HG03469 (cell line): ENCODE results near the gene MORC4.
A peak's percentile ranks its signal among the peaks of the same experiment; 100 is the strongest.

Experiments
- ATAC-seq: cut with Tn5 transposase; IDR thresholded peaks from one replicate; pipeline ENCODE4 v1.9.1; 2021; ENCODE audit warnings: mild to moderate bottlenecking, moderate library complexity, moderate number of reproducible peaks; ENCODE audit not compliant: unreplicated experiment

MORC4 gene

DNA sequence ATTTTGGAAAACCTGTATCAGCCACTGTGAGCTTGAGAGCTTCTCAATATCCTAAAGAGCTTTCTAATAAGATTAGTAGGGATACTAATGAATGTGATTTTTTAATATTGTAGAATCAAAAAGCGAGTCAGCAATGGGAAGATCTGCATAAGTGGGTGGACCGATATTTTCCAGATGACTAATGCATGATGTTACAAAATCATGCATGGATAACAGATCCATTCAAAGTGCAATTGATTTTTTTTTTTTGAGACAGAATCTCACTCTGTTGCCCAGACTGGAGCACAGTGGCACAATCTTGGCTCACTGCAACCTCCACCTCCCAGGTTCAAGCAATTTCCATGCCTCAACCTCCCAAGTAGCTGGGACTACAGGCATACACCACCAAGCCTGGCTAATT, 87.1 kb downstream of the MORC4 start:
- no peak for ATAC-seq

DNA sequence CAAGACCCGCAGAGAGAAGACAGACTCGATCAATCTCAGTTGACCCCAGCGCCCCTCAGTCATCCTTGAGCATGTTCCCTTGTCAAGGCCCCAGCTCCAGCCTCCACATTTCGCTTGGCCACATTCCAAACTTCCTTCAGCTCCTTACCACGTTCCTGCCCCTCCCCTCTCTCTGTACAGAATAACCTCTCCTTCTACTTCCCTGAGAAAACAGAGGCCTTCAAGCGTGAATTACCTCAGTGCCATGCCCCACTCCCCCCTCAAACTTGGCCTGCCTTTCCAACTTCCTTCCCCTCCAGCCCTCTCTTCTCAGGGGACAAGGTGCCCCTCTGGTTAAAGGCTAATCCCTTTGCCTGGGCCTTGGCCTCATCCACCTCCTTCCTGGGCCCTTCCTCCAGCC, 93.7 kb downstream of the MORC4 start:
- no peak for ATAC-seq

DNA sequence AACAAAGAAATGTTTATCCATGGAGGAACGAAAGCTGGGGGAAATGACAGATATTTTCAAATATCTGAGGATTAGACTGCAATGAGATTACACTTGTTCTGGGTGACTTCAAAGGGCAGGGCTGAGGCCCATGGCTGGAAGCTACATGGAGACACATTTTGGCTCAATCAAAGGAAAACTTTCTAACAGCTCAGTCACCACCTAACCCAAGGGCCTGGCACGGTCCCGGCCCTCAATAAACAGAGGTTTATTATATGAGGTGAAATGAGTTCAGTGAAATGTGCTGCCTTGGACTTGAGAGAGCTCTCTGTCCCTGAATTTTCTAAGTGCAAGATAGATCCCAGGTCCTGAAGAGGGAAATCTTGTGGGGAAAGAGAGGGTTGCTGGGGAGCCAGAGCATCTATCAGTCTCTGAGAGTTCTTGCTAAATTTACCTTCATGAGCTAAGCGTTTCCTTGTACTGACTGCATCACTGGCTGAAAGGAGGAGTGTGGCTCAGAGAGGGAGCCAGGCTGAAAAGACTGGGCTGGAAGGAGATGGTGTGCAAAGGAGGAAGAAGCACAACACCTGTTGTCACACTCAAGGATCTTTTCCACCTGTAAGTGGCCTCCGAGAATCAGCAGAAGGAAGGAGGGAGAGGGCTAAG, 94.8 kb downstream of the MORC4 start:
- ATAC-seq: no peak

DNA sequence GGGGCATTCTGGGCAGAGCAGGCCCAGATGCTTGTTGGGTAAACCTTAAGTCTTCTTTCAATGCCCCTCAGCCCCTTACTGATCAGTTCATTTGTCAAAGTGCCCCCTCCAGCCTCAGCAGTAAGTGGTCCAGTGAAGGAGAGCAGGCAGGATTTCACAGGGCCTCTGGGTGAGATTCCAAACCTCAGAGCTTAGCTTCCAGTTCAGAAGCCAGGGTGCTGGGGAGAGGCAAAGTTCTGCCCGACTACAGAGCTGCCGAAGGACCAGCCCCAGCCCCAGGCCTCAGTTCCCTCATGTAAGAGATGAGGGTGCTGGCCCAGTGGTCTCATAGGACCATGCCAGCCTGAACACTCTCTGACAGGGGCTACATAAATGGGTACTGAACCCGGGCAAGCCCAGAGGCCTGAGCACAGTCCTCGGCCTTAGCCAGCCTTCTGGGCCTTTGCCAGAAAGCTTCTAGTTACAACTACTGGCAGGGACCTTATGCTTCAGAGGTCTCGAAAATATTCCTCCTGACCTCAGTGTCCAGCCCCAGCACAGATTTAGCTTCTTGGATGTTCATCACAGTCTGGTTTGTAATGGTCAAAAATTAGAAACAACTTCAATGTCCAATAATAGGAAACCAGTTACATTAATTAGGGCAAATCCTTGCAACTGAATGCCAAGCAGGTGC, 96.0 kb downstream of the MORC4 start:
- ATAC-seq: no peak

DNA sequence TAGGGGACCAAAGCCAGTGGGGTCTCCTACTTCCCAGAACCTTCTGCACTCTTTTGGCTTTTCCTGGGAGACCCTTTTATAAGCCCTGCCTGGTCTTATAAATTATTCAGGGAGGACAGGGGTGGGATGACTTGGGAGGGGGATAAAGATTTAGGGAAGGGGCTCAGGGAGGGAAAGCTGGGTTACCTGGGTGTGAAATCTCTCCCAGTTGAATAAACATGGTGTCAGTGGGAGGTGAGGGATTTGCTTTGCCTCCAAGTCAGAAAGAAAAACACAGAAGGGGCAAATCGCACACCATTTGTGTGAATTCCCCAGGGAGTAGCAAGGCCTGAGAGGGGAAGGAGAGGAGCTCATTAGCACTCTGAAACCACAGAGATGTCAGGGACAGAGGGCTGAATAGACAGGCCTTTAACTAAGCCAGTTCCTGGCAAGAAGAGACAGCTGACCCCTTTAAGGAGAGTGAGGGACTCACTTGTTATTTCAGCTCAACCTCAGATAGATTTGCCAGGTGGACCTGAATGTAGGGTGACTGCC, 96.7 kb downstream of the MORC4 start, which contains the start of gene RIPPLY1:
Gene RIPPLY1 (minus strand): TSS at position 51 of the 534 bp plus-strand sequence. CDS start 54 bp downstream, outside the sequence.
- ATAC-seq: no peak

DNA sequence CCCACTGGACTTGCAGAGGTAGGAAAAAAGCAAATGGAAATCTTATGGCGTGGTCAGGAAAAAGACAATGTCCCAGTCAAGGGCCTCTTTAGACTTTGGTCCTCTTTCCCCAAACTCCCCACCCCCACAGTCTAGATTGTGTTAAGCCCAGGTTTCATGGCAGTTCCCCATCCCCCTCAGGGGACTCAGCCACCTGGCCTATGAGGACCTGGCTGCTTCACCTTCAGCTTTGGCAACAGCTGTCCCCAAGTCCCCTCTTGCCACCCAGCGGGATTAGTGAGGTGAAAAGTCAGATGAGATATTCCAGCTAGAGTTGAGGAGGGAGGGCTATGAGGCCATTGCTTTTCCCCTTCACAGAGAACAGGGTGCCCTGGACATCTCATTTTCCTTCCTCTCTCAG, 97.3 kb downstream of the MORC4 start:
- no peak for ATAC-seq

DNA sequence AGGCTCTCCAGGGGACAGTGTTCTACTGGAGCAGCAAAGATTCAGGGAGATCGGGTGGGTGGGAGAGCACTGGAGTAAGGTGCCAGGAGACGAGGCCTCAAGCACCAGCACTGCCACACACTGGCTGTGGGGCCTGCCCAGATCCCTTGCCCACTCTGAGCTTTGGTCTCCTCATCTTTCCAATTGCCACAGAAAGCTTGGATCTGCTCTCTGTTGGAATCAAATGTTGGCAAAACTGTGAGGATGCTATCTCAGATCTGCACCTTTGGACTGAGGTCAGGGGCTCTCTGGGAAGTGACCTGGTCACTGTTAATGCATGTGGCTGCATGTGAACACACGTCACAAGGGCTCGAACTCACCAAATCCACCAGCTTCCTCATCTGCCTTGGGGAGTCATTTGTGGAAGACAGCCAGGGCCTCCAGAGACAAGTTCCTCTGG, 98.2 kb downstream of the MORC4 start:
- ATAC-seq: no peak

DNA sequence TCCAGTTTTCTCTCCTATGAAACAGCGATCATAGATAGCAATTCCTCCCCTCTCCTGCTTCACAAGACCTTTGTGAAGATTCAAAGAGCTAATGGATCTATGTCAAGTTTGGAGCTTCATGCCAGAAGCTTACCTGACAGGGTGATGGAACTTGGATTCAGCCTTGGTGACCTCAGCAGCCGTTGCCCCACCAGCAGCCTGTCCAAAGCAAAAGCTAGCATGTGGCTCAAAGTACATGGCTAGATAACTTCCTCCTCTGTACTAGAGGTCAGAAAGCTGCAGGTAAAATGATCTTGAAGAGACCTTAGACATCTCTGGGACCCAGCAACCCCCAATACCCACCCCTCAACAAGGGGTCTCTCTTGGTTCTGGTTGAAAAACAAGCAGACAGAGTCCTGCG, 98.7 kb downstream of the MORC4 start:
- ATAC-seq: no peak

DNA sequence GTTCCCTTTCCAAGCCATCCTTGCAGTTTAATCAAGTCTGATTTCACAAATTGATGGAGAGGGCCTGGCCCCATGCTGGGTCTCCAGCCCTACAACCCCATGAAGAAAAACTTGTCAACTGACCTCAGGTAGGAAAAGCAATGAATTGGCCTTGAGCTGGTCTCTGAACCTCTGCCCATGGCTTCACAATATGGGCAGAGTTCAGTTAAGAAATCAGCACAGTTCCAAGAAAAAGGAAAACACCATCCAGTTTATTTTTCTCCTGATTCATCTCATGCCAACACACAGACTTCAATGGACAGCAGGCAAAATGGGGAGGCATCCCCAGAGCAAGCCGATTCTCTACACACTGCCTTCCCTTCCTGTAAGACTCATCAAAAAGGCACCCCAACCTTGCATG, 100.2 kb downstream of the MORC4 start:
- no peak for ATAC-seq

DNA sequence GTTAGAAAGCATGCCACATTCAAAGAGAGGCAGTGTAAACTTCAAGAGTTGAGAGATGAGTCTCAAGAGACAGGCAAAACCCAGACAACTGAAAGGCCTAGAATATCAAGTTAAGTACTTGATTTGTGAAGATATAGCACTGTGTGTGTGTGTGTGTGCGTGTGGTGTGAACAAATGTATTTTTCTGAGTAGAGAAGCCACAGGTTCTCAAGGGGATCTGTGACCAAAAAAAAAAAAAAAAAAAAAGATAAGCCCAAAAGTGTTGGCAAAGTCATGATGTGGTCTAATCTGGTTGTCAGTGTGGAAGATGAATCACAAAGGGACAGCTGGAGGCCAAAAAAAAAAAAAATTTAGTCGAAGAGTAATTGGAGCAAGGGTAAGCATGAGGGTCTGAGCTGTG, 100.7 kb downstream of the MORC4 start:
- ATAC-seq: no peak

DNA sequence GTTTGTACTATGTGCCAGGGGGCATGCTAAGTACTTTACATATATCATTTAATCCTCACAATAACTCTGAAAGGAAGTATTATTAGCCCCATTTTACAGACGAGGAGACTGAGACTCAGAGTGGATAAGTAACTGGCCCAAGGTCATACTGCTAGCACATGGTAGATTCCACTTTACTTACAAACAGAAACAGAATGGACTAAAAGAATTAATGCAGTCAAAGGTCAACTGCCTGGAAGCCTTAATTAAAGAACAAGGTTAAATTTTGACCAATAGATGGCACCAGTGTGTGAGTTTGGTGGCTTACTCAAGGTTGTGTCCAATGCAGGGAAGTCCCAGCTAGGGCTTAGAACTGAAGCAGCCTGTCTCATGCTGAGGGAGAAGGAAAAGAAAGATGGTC, 101.5 kb downstream of the MORC4 start:
- ATAC-seq: peak; percentile 79

DNA sequence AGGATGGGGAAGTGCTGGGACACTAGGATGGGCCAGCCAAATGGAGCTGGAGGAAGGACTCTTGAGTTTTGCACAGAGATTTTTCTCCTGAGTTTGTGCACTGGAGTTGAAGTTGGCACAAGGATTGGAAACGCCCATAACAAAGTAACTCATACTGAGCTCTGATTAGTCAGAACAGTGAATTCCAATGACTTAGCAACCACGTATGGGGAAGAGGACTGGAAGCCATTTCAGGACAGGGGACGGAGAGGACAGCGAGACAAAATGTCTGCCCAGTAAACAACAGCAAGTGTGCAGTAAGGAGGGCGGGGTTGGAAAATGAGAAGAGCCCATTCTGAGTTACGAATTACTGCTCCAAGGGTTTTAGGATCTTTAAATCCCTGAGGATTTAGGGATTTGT, 102.8 kb downstream of the MORC4 start:
- no peak for ATAC-seq

DNA sequence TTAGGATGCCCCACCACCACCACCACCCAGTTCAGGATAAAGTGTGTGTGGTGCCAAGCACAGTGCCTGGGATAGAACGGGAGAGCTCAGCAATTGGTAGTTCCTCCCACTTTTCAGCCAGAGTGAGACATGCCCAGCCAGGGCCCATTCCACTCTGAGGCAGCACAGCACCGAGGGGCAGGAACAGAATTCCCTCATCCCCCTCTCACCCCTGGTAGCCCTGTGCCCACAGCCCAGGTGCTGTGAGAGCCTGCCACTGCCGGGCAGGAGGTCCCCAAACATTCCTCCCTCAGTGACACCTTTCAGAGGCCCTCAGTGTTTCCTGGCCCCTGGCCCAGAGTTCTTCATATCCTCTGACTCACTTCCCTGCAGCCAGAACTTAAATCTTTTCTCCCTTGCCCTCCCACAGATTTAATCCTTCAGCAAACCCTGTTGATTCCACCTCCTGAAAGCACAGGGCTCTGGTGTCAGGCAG, 105.0 kb downstream of the MORC4 start:
- ATAC-seq: no peak

DNA sequence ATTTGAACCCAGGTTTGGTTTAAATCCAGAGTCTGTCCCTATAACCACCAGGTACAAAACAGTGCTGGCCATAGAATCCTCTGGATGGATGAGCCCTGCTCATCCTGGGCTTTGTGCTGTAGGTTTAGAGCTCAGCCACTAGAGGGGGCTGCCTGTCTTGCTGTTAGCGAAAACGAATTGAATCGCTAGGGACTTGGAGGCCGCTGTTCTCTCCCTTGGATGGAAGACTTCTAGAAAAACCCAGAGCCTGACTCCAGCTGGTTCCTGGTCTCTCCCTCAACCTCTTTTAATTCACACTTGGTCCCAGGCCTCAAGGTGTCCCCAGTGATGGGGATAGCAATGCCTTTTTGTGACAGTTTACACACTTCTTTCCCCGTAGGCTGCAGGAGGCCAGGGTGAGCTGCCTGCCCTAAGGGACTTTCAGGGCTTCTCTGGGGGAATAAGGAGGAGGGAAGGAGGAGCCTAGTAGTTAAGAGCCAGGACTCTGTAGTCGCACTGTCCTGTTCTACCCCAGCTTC, 105.6 kb downstream of the MORC4 start:
- peak; percentile 61 for ATAC-seq

DNA sequence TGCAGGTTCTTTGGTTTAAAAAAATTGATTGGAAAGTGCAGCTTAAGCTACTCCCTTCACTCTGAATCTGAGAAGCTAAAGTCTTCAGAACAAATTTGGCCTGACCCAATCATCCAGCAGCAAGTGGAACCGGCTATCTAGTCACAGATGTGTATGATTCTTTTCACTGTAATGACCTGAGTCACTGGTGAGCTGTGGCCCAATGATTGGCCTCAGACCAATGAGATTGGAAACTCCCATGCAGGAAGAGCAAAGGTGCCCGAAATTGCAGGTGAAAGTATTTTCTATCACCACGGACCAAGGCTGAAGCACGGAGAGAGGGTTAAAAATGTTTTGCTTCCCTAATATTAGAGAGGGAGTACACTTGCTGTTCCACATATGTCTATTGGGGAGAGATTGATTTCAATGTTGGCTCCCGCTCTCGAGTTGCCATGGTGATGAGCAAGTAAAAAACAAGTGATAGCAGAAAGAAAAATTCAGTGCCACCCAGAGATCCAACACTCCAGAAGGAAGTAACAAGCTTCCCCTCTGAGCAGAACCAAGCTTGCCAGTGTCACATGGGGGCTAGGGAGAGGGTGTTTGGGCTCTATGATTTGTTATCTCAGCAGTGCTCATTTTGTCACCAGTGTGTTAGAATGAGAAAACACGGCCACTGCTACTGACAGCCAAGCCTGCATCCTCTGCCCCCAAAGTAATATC, 108.1 kb downstream of the MORC4 start:
- ATAC-seq: no peak
